Lower leg skin (tissue), 3 donors: ENCODE data around the gene MTHFD1L.

Source experiments
- POLR2A ChIP-seq, 2 donors: fragments of 450-650 bp; IDR thresholded peaks; one replicate each; pipeline ENCODE4 v1.6.1; 2016 to 2017; ENCODE audit warnings: antibody characterized with exemption in 2 of 2, mild to moderate bottlenecking in 1 of 2, moderate library complexity in 1 of 2
- TF ChIP-seq, protein P1 (sequence below), 3 donors: fragments of 450-650 bp; IDR thresholded peaks; one replicate each; pipeline ENCODE4 v1.5.1; 2016; ENCODE audit warnings: antibody characterized with exemption in 3 of 3, mild to moderate bottlenecking in 3 of 3, moderate library complexity in 2 of 3

- TF ChIP-seq, protein P1, sequence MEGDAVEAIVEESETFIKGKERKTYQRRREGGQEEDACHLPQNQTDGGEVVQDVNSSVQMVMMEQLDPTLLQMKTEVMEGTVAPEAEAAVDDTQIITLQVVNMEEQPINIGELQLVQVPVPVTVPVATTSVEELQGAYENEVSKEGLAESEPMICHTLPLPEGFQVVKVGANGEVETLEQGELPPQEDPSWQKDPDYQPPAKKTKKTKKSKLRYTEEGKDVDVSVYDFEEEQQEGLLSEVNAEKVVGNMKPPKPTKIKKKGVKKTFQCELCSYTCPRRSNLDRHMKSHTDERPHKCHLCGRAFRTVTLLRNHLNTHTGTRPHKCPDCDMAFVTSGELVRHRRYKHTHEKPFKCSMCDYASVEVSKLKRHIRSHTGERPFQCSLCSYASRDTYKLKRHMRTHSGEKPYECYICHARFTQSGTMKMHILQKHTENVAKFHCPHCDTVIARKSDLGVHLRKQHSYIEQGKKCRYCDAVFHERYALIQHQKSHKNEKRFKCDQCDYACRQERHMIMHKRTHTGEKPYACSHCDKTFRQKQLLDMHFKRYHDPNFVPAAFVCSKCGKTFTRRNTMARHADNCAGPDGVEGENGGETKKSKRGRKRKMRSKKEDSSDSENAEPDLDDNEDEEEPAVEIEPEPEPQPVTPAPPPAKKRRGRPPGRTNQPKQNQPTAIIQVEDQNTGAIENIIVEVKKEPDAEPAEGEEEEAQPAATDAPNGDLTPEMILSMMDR (IDR thresholded peaks at IDR 0.05) = no peak
- no peak for TF ChIP-seq POLR2A (IDR thresholded peaks at IDR 0.05)
These were observed 478 bp upstream of the MTHFD1L start for GRCh38 chr6:150865043-150865405.
